ENCODE results near the gene CAPNS2.

DNA sequence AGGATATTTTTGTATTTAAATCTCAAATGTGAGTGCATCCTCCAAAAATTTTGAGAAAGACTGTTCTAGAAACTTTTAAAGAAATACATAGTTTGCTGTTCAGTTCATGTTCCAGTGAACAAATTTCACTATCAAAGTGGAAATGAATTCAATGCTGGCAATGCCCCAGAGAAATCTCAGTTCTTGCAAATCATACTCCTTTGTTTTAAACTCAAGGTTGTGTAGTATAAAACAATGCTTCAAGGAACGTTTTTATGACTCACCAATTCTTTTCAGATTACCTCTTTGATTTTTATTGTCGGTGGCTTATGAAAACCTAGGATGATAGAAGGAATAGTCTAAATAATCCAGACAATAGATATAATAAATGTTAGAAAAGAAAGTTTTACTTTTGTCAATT is 40.0 kb upstream of the CAPNS2 start:
- TF ChIP-seq SIN3A (IDR thresholded peaks at IDR 0.05; ENCODE audit: borderline replicate concordance, insufficient read depth, low read depth, low read length) (no peak), TCF7L2 (IDR thresholded peaks at IDR 0.05; ENCODE audit: low read depth, low read length) (no peak), POLR2AphosphoS5 (IDR thresholded peaks at IDR 0.05; ENCODE audit: low read depth, low read length) (no peak)
- TF ChIP-seq, protein P1, sequence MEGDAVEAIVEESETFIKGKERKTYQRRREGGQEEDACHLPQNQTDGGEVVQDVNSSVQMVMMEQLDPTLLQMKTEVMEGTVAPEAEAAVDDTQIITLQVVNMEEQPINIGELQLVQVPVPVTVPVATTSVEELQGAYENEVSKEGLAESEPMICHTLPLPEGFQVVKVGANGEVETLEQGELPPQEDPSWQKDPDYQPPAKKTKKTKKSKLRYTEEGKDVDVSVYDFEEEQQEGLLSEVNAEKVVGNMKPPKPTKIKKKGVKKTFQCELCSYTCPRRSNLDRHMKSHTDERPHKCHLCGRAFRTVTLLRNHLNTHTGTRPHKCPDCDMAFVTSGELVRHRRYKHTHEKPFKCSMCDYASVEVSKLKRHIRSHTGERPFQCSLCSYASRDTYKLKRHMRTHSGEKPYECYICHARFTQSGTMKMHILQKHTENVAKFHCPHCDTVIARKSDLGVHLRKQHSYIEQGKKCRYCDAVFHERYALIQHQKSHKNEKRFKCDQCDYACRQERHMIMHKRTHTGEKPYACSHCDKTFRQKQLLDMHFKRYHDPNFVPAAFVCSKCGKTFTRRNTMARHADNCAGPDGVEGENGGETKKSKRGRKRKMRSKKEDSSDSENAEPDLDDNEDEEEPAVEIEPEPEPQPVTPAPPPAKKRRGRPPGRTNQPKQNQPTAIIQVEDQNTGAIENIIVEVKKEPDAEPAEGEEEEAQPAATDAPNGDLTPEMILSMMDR (IDR thresholded peaks at IDR 0.05) = no peak
- TF ChIP-seq, protein P2, sequence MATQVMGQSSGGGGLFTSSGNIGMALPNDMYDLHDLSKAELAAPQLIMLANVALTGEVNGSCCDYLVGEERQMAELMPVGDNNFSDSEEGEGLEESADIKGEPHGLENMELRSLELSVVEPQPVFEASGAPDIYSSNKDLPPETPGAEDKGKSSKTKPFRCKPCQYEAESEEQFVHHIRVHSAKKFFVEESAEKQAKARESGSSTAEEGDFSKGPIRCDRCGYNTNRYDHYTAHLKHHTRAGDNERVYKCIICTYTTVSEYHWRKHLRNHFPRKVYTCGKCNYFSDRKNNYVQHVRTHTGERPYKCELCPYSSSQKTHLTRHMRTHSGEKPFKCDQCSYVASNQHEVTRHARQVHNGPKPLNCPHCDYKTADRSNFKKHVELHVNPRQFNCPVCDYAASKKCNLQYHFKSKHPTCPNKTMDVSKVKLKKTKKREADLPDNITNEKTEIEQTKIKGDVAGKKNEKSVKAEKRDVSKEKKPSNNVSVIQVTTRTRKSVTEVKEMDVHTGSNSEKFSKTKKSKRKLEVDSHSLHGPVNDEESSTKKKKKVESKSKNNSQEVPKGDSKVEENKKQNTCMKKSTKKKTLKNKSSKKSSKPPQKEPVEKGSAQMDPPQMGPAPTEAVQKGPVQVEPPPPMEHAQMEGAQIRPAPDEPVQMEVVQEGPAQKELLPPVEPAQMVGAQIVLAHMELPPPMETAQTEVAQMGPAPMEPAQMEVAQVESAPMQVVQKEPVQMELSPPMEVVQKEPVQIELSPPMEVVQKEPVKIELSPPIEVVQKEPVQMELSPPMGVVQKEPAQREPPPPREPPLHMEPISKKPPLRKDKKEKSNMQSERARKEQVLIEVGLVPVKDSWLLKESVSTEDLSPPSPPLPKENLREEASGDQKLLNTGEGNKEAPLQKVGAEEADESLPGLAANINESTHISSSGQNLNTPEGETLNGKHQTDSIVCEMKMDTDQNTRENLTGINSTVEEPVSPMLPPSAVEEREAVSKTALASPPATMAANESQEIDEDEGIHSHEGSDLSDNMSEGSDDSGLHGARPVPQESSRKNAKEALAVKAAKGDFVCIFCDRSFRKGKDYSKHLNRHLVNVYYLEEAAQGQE (IDR thresholded peaks at IDR 0.05; ENCODE audit: insufficient read depth in 1 of 2, low read depth in 2 of 2, low read length in 1 of 2) = no peak
